Sigmoid colon (tissue), 7 donors: ENCODE results near the gene TENT5C. TPM values are rescaled to one million over a fixed set of nuclear protein-coding genes. Genes with fewer than 3 reads are reported as not detected.
A peak's percentile ranks its signal among the peaks of the same experiment; 100 is the strongest.

Source experiments
- DNase-seq: peaks from one replicate; pipeline ENCODE4 v3.0.0-alpha.2; 2019
- H3K27ac ChIP-seq, 4 donors: fragments of 200-600 bp; sonication (generic); one replicate each; pipeline ENCODE4 v1.5.1; 2016 to 2019; ENCODE audit warnings: mild to moderate bottlenecking in 1 of 4
- H3K27me3 ChIP-seq, 3 donors: fragments of 200-600 bp; sonication (generic); one replicate each; pipeline ENCODE4 v1.5.1; 2019; ENCODE audit warnings: mild to moderate bottlenecking in 1 of 3
- H3K36me3 ChIP-seq, 4 donors: fragments of 200-600 bp; sonication (generic); one replicate each; pipeline ENCODE4 v1.5.1; 2016 to 2019
- H3K4me1 ChIP-seq, 4 donors: fragments of 200-600 bp; sonication (generic); one replicate each; pipeline ENCODE4 v1.5.1; 2017 to 2019
- H3K4me3 ChIP-seq, 4 donors: fragments of 200-600 bp; sonication (generic); one replicate each; pipeline ENCODE4 v1.5.1; 2017 to 2019; ENCODE audit warnings: mild to moderate bottlenecking in 2 of 4, moderate library complexity in 1 of 4
- H3K9me3 ChIP-seq, 4 donors: fragments of 200-600 bp in 3 of 4; sonication (generic) in 3 of 4; one replicate each; pipeline versions ENCODE4 v1.5.1 to v1.6.1; 2013 to 2019
- CTCF ChIP-seq, 4 experiments: fragments of 450-650 bp in 3 of 4; fragments of 200-600 bp in 1 of 4; IDR thresholded peaks; one replicate each; pipeline ENCODE4 v1.5.1; 2016 to 2019; ENCODE audit warnings: antibody characterized with exemption in 4 of 4, mild to moderate bottlenecking in 3 of 4, moderate library complexity in 2 of 4
- EP300 ChIP-seq, 4 donors: sonication (generic); formaldehyde crosslinking; IDR thresholded peaks; one replicate each; pipeline ENCODE4 v1.6.1; 2017; ENCODE audit warnings: antibody characterized with exemption in 4 of 4
- POLR2A ChIP-seq, 2 donors: fragments of 450-650 bp; IDR thresholded peaks; one replicate each; pipeline ENCODE4 v1.6.1; 2016; ENCODE audit warnings: antibody characterized with exemption in 2 of 2, mild to moderate bottlenecking in 2 of 2, moderate library complexity in 2 of 2
- POLR2AphosphoS5 ChIP-seq, 4 donors: sonication (generic); formaldehyde crosslinking; IDR thresholded peaks; one replicate each; pipeline ENCODE4 v1.6.1; 2017; ENCODE audit warnings: antibody characterized with exemption in 4 of 4
- WGBS, 2 donors: extraction: QIAGEN DNeasy Blood & Tissue Kit; methylation state at CpG; one replicate each; pipeline ENCODE4 v1.1.7; 2013; 5-methylcytosine and 5-hydroxymethylcytosine counted together
- intact Hi-C: fragments of 100-400 bp; cut with DNase I; formaldehyde crosslinking; loops from one replicate; pipeline ENCODE4 v1.15.1; 2023
- polyA plus RNA-seq, 3 donors: library from polyadenylated mRNA; stranded (reverse); fragments of 200-250 nt; gene quantifications; one replicate each; pipeline ENCODE4 v1.2.3, GENCODE V29; 2013
- total RNA-seq, 4 donors: library from RNA; depleted of rRNA; stranded (reverse); fragments of >200 nt; gene quantifications; one replicate each; pipeline ENCODE4 v1.1.0, GENCODE V29; 2016
- donor health status: healthy with polysubstance abuse.
- donor health status: Bipolar disorder and iron deficiency.
- donor health status: healthy.

TENT5C gene
- total and polyA plus RNA-seq, 7 donors: 2.8 to 10.3 (median 5.6) TPM

GRCh38 chr1:117605164-117605773 lies 579 bp upstream of the TENT5C start:
- Histone ChIP-seq H3K9me3 (no peaks in the 10 kb centered on the region), H3K4me1 (peaks cover 0 to 35% (median 27%) of the 10 kb centered on the region in 4 donors), H3K4me3 (peak overlapping the region; percentile 55 to 82 (median 68)), H3K27ac (peak overlapping the region; percentile 75 to 89 (median 88)), H3K36me3 (no peaks in the 10 kb centered on the region), H3K27me3 (no peaks in the 10 kb centered on the region)
- DNase-seq: peak; percentile 74
- intact Hi-C loops: loop anchor here (10.0 kb wide), 3 partner anchors 220 to 480 kb away; partner anchors contain the start of genes MAN1A2 and TRIM45
- 0 to 1% methylated on average over 29 of the region's 29 CpGs for WGBS, 2 donors
- no peak for TF ChIP-seq CTCF (IDR thresholded peaks at IDR 0.05)
- TF ChIP-seq POLR2A (IDR thresholded peaks at IDR 0.05): peak in 1 of 2 donors; percentile 3
- peak in 1 of 4 donors; percentile 15 for TF ChIP-seq POLR2AphosphoS5 (IDR thresholded peaks at IDR 0.05)

- DNase-seq: peak; percentile 72
- H3K36me3 ChIP-seq: no peaks in the 10 kb centered on the region
- H3K27me3 ChIP-seq: no peaks in the 10 kb centered on the region
- peak overlapping the region; percentile 75 to 89 (median 88) for H3K27ac ChIP-seq
- no peak for TF ChIP-seq POLR2A (IDR thresholded peaks at IDR 0.05)
- TF ChIP-seq POLR2AphosphoS5 (IDR thresholded peaks at IDR 0.05): no peak
- TF ChIP-seq EP300 (IDR thresholded peaks at IDR 0.05): no peak
- no peak for TF ChIP-seq CTCF (IDR thresholded peaks at IDR 0.05)
- peaks cover 0 to 36% (median 27%) of the 10 kb centered on the region in 4 donors for H3K4me1 ChIP-seq
- WGBS, 2 donors: 1 to 4% methylated on average over 37 of the region's 37 CpGs
- intact Hi-C loops: loop anchor here (1.0 to 10.0 kb wide), 5 partner anchors 72 to 482 kb away; partner anchors contain the start of genes MAN1A2 and TRIM45
- H3K4me3 ChIP-seq: peak overlapping the region; percentile 55 to 82 (median 68)
- H3K9me3 ChIP-seq: no peaks in the 10 kb centered on the region
Measured at GRCh38 chr1:117606649-117607430, 992 bp downstream of the TENT5C start.

- TF ChIP-seq EP300 (IDR thresholded peaks at IDR 0.05) (no peak), CTCF (IDR thresholded peaks at IDR 0.05) (no peak), POLR2A (IDR thresholded peaks at IDR 0.05) (no peak), POLR2AphosphoS5 (IDR thresholded peaks at IDR 0.05) (no peak)
- peak overlapping the region in 3 of 4 donors; percentile 60 to 82 (median 75) for H3K4me3 ChIP-seq
- H3K9me3 ChIP-seq: no peaks in the 10 kb centered on the region
- peaks cover 0 to 42% (median 29%) of the 10 kb centered on the region in 4 donors for H3K4me1 ChIP-seq
- H3K36me3 ChIP-seq: no peaks in the 10 kb centered on the region
- H3K27ac ChIP-seq: peak overlapping the region; percentile 75 to 89 (median 88)
- no peak for DNase-seq
- WGBS, 2 donors: 6 to 16% methylated on average over 6 of the region's 6 CpGs
- intact Hi-C loops: loop anchor here (2.0 to 10.0 kb wide), 4 partner anchors 73 to 483 kb away; partner anchors contain the start of genes MAN1A2 and TRIM45
- no peaks in the 10 kb centered on the region for H3K27me3 ChIP-seq
Measured at GRCh38 chr1:117607471-117607870, 1.6 kb downstream of the TENT5C start.

- no peak for TF ChIP-seq CTCF (IDR thresholded peaks at IDR 0.05)
- no peak for TF ChIP-seq EP300 (IDR thresholded peaks at IDR 0.05)
- no peak for TF ChIP-seq POLR2AphosphoS5 (IDR thresholded peaks at IDR 0.05)
- TF ChIP-seq POLR2A (IDR thresholded peaks at IDR 0.05): no peak
- H3K27me3 ChIP-seq: no peaks in the 10 kb centered on the region
- no peaks in the 10 kb centered on the region for H3K9me3 ChIP-seq
- no peak for DNase-seq
- H3K4me1 ChIP-seq: peaks cover 0 to 49% (median 33%) of the 10 kb centered on the region in 4 donors
- H3K36me3 ChIP-seq: no peaks in the 10 kb centered on the region
- no peak overlapping the region for H3K4me3 ChIP-seq
- intact Hi-C loops: loop anchor here (10.0 kb wide), 3 partner anchors 217 to 483 kb away; partner anchors contain the start of genes MAN1A2 and TRIM45
- WGBS, 2 donors: 20 to 69% methylated on average over 7 of the region's 7 CpGs
- H3K27ac ChIP-seq: peak overlapping the region in 1 of 4 donors; percentile 64
Measured at GRCh38 chr1:117608115-117608615, 2.3 kb downstream of the TENT5C start.
